Stomach (tissue), 4 donors: ENCODE data around the gene SVOPL.
"Not testable (repeated sequence)": the region's sequence is repeated elsewhere in the genome, so short reads cannot be mapped to it uniquely, and the experiment has no call there.

Source experiments
- EP300 ChIP-seq: sonication (generic); formaldehyde crosslinking; IDR thresholded peaks from one replicate; pipeline ENCODE4 v1.6.1; 2017; ENCODE audit warnings: antibody characterized with exemption
- POLR2A ChIP-seq, 4 donors: fragments of 450-650 bp; IDR thresholded peaks; one replicate each; pipeline ENCODE4 v1.6.1; 2016; ENCODE audit warnings: antibody characterized with exemption in 4 of 4, control low read depth in 2 of 4, mild to moderate bottlenecking in 1 of 4, moderate library complexity in 1 of 4
- POLR2AphosphoS5 ChIP-seq, 3 donors: sonication (generic); formaldehyde crosslinking; IDR thresholded peaks; one replicate each; pipeline ENCODE4 v1.6.1; 2016; ENCODE audit warnings: antibody characterized with exemption in 3 of 3
- TF ChIP-seq, protein P1 (sequence below), 7 experiments: fragments of 450-650 bp in 4 of 7; fragments of 200-600 bp in 3 of 7; sonication (generic) in 3 of 7; IDR thresholded peaks; one replicate each; pipeline ENCODE4 v1.5.1; 2016 to 2019; ENCODE audit warnings: antibody characterized with exemption in 7 of 7, control low read depth in 2 of 7, mild to moderate bottlenecking in 1 of 7

DNA sequence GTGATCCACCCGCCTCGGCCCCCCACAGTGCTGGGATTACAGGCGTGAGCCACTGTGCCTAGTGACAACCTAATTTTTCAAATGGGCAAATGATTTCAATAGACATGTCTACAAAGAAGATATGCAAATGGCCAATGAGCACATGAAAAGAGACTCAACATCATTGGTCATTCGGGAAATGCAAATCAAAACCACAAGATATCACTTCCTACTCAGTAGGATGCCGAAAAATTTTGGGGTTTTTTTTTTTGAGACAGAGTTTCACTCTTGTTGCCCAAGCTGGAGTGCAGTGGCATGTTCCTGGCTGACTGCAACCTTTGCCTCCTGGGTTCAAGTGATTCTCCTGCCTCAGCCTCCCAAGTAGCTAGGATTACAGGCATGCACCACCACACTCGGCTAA is 13.1 kb downstream of the SVOPL start:
- TF ChIP-seq, protein P1, sequence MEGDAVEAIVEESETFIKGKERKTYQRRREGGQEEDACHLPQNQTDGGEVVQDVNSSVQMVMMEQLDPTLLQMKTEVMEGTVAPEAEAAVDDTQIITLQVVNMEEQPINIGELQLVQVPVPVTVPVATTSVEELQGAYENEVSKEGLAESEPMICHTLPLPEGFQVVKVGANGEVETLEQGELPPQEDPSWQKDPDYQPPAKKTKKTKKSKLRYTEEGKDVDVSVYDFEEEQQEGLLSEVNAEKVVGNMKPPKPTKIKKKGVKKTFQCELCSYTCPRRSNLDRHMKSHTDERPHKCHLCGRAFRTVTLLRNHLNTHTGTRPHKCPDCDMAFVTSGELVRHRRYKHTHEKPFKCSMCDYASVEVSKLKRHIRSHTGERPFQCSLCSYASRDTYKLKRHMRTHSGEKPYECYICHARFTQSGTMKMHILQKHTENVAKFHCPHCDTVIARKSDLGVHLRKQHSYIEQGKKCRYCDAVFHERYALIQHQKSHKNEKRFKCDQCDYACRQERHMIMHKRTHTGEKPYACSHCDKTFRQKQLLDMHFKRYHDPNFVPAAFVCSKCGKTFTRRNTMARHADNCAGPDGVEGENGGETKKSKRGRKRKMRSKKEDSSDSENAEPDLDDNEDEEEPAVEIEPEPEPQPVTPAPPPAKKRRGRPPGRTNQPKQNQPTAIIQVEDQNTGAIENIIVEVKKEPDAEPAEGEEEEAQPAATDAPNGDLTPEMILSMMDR (IDR thresholded peaks at IDR 0.05) = not testable (repeated sequence)
- not testable (repeated sequence) for TF ChIP-seq POLR2AphosphoS5 (IDR thresholded peaks at IDR 0.05); POLR2A (IDR thresholded peaks at IDR 0.05); EP300
